Liver (tissue), 9 donors: Measurements from ENCODE around the gene GAS7. TPM values are rescaled to one million over a fixed set of nuclear protein-coding genes. Genes with fewer than 3 reads are reported as not detected.

Source experiments
- DNase-seq: peaks from one replicate; pipeline ENCODE4 v3.0.0-alpha.2; 2017; ENCODE audit warnings: low spot score
- H3K27ac ChIP-seq, 2 donors: one replicate each; pipeline ENCODE4 v1.7.0; 2013; ENCODE audit warnings: inconsistent platforms in 2 of 2, low read length in 2 of 2, control low read depth in 1 of 2, low read depth in 1 of 2, mild to moderate bottlenecking in 1 of 2
- H3K27me3 ChIP-seq, 4 donors: one replicate each; pipeline versions ENCODE4 v1.6.1 to v1.7.0; 2013; ENCODE audit warnings: low read length in 3 of 4, inconsistent platforms in 1 of 4, mild to moderate bottlenecking in 1 of 4, moderate library complexity in 1 of 4; ENCODE audit not compliant: control insufficient read depth in 4 of 4, insufficient read depth in 4 of 4
- H3K36me3 ChIP-seq, 4 donors: one replicate each; pipeline versions ENCODE4 v1.6.1 to v1.7.0; 2013; ENCODE audit warnings: low read length in 3 of 4, mild to moderate bottlenecking in 3 of 4, low read depth in 1 of 4, moderate library complexity in 1 of 4; ENCODE audit not compliant: control insufficient read depth in 4 of 4, insufficient read depth in 3 of 4
- H3K4me1 ChIP-seq, 4 donors: one replicate each; pipeline versions ENCODE4 v1.6.1 to v1.7.0; 2013; ENCODE audit warnings: low read length in 3 of 4, mild to moderate bottlenecking in 3 of 4, moderate library complexity in 1 of 4; ENCODE audit not compliant: control insufficient read depth in 4 of 4, insufficient read depth in 4 of 4
- H3K4me3 ChIP-seq, 3 donors: one replicate each; pipeline versions ENCODE4 v1.6.1 to v1.7.0; 2013; ENCODE audit warnings: low read length in 3 of 3, control low read depth in 1 of 3, low read depth in 1 of 3, mild to moderate bottlenecking in 1 of 3
- H3K9ac ChIP-seq, 2 donors: one replicate each; pipeline ENCODE4 v1.7.0; 2013; ENCODE audit warnings: low read length in 2 of 2, mild to moderate bottlenecking in 2 of 2, moderate library complexity in 2 of 2, control low read depth in 1 of 2, low read depth in 1 of 2
- H3K9me3 ChIP-seq, 4 donors: one replicate each; pipeline versions ENCODE4 v1.6.1 to v1.7.0; 2013; ENCODE audit warnings: low read length in 3 of 4; ENCODE audit not compliant: control insufficient read depth in 4 of 4
- CTCF ChIP-seq: fragments of 150-350 bp; IDR thresholded peaks from 2 replicates; pipeline ENCODE4 v1.5.1; 2017; ENCODE audit warnings: improper control_type of control experiment, low read depth, low read length; ENCODE audit not compliant: missing input control
- EGR1 ChIP-seq, 2 donors: IDR thresholded peaks; 2 replicates each; pipeline ENCODE4 v1.6.1; 2016 to 2018; ENCODE audit warnings: antibody characterized with exemption in 2 of 2, low read depth in 2 of 2
- FOXA1 ChIP-seq: IDR thresholded peaks from 2 replicates; pipeline ENCODE4 v1.6.1; 2016; ENCODE audit warnings: antibody characterized with exemption
- FOXA2 ChIP-seq: IDR thresholded peaks from 2 replicates; pipeline ENCODE4 v1.6.1; 2016; ENCODE audit warnings: antibody characterized with exemption
- HNF4A ChIP-seq, 2 donors: conservative IDR thresholded peaks; 2 replicates each; pipeline ENCODE4 v1.6.1; 2016; ENCODE audit warnings: antibody characterized with exemption in 2 of 2, mild to moderate bottlenecking in 2 of 2
- HNF4G ChIP-seq: IDR thresholded peaks from 2 replicates; pipeline ENCODE4 v1.6.1; 2016; ENCODE audit warnings: antibody characterized with exemption
- JUND ChIP-seq, 2 donors: IDR thresholded peaks; 2 replicates each; pipeline ENCODE4 v1.6.1; 2016; ENCODE audit warnings: antibody characterized with exemption in 2 of 2
- NR2F2 ChIP-seq: IDR thresholded peaks from 2 replicates; pipeline ENCODE4 v1.6.1; 2016; ENCODE audit warnings: antibody characterized with exemption
- RAD21 ChIP-seq, 2 donors: IDR thresholded peaks; 2 replicates each; pipeline ENCODE4 v1.6.1; 2016; ENCODE audit warnings: antibody characterized with exemption in 2 of 2, mild to moderate bottlenecking in 2 of 2
- REST ChIP-seq: IDR thresholded peaks from 2 replicates; pipeline ENCODE4 v1.6.1; 2016; ENCODE audit warnings: antibody characterized with exemption, mild to moderate bottlenecking
- RXRA ChIP-seq, 2 donors: IDR thresholded peaks; 2 replicates each; pipeline ENCODE4 v1.6.1; 2017 to 2018; ENCODE audit warnings: antibody characterized with exemption in 2 of 2, mild to moderate bottlenecking in 1 of 2
- SP1 ChIP-seq: IDR thresholded peaks from 2 replicates; pipeline ENCODE4 v1.6.1; 2018; ENCODE audit warnings: antibody characterized with exemption, mild to moderate bottlenecking
- TAF1 ChIP-seq: conservative IDR thresholded peaks from 2 replicates; pipeline ENCODE4 v1.6.1; 2016; ENCODE audit warnings: antibody characterized with exemption, mild to moderate bottlenecking
- YY1 ChIP-seq: IDR thresholded peaks from 2 replicates; pipeline ENCODE4 v1.6.1; 2016; ENCODE audit warnings: antibody characterized with exemption, mild to moderate bottlenecking
- WGBS: extraction: QIAGEN DNeasy Blood & Tissue Kit; methylation state at CpG from one replicate; pipeline ENCODE4 v1.1.7; 2013; 5-methylcytosine and 5-hydroxymethylcytosine counted together
- polyA plus RNA-seq, 2 donors: library from polyadenylated mRNA; stranded (reverse) in 1 of 2; unstranded in 1 of 2; fragments of 200-250 nt in 1 of 2; fragments of >200 nt in 1 of 2; fragmentation: Nextera tagmentation in 1 of 2; extraction: Ambion mirVana in 1 of 2; gene quantifications; one replicate each; pipeline versions ENCODE4 v1.2.1 to v1.2.3, GENCODE V29; 2013 to 2015
- total RNA-seq, 2 donors: library from RNA; depleted of rRNA; stranded (reverse); fragments of >200 nt; gene quantifications; one replicate each; pipeline ENCODE4 v1.2.3, GENCODE V29; 2014
- TF ChIP-seq, protein P1 (sequence below): IDR thresholded peaks from 2 replicates; pipeline ENCODE4 v1.6.1; 2016; ENCODE audit warnings: antibody characterized with exemption
- TF ChIP-seq, protein P2 (sequence below): IDR thresholded peaks from 2 replicates; pipeline ENCODE4 v1.6.1; 2016; ENCODE audit warnings: antibody characterized with exemption
- TF ChIP-seq, protein P3 (sequence below): IDR thresholded peaks from 2 replicates; pipeline ENCODE4 v1.6.1; 2016; ENCODE audit warnings: antibody characterized with exemption
- donor health status: healthy.
- donor health status: healthy.
- donor health status: healthy.
- donor health status: healthy.
- donor health status: healthy.

GAS7 gene
- total and polyA plus RNA-seq, 4 donors = 0.79 to 6.1 (median 2.5) TPM

GRCh38 chr17:10144456-10144855 lies 54.0 kb downstream of the GAS7 start:
- 85% methylated on average over 6 of the region's 6 CpGs for WGBS
- H3K36me3 ChIP-seq = no peaks in the 10 kb centered on the region
- no peaks in the 10 kb centered on the region for H3K9me3 ChIP-seq
- TF ChIP-seq NR2F2 = no peak
- TF ChIP-seq EGR1 (IDR thresholded peaks at IDR 0.05; ENCODE audit: low read depth in 2 of 2) = no peak
- TF ChIP-seq, protein P1, sequence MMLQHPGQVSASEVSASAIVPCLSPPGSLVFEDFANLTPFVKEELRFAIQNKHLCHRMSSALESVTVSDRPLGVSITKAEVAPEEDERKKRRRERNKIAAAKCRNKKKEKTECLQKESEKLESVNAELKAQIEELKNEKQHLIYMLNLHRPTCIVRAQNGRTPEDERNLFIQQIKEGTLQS = no peak
- no peak for TF ChIP-seq TAF1
- no peak for TF ChIP-seq RXRA (IDR thresholded peaks at IDR 0.05)
- no peak for TF ChIP-seq HNF4A (conservative IDR thresholded peaks at IDR 0.05)
- TF ChIP-seq CTCF = no peak
- no peak for TF ChIP-seq FOXA2
- TF ChIP-seq FOXA1 = no peak
- no peak overlapping the region for H3K27ac ChIP-seq
- H3K4me3 ChIP-seq = no peak overlapping the region
- no peak overlapping the region for H3K9ac ChIP-seq
- no peaks in the 10 kb centered on the region for H3K27me3 ChIP-seq
- no peak for DNase-seq
- H3K4me1 ChIP-seq = no peaks in the 10 kb centered on the region

GRCh38 chr17:10141436-10141835 lies 57.0 kb downstream of the GAS7 start:
- no peak overlapping the region for H3K27ac ChIP-seq
- H3K9ac ChIP-seq = no peak overlapping the region
- no peaks in the 10 kb centered on the region for H3K27me3 ChIP-seq
- 95% methylated on average over 2 of the region's 2 CpGs for WGBS
- no peaks in the 10 kb centered on the region for H3K36me3 ChIP-seq
- no peaks in the 10 kb centered on the region for H3K4me1 ChIP-seq
- no peak overlapping the region for H3K4me3 ChIP-seq
- no peaks in the 10 kb centered on the region for H3K9me3 ChIP-seq
- no peak for TF ChIP-seq FOXA1
- TF ChIP-seq REST = no peak
- no peak for TF ChIP-seq JUND (IDR thresholded peaks at IDR 0.05)
- no peak for TF ChIP-seq CTCF
- TF ChIP-seq RXRA (IDR thresholded peaks at IDR 0.05) = no peak
- TF ChIP-seq, protein P2, sequence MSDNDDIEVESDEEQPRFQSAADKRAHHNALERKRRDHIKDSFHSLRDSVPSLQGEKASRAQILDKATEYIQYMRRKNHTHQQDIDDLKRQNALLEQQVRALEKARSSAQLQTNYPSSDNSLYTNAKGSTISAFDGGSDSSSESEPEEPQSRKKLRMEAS = no peak
- TF ChIP-seq, protein P3, sequence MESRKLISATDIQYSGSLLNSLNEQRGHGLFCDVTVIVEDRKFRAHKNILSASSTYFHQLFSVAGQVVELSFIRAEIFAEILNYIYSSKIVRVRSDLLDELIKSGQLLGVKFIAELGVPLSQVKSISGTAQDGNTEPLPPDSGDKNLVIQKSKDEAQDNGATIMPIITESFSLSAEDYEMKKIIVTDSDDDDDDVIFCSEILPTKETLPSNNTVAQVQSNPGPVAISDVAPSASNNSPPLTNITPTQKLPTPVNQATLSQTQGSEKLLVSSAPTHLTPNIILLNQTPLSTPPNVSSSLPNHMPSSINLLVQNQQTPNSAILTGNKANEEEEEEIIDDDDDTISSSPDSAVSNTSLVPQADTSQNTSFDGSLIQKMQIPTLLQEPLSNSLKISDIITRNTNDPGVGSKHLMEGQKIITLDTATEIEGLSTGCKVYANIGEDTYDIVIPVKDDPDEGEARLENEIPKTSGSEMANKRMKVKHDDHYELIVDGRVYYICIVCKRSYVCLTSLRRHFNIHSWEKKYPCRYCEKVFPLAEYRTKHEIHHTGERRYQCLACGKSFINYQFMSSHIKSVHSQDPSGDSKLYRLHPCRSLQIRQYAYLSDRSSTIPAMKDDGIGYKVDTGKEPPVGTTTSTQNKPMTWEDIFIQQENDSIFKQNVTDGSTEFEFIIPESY = no peak
- no peak for TF ChIP-seq RAD21 (IDR thresholded peaks at IDR 0.05)
- no peak for TF ChIP-seq HNF4A (conservative IDR thresholded peaks at IDR 0.05)
- no peak for TF ChIP-seq TAF1
- no peak for TF ChIP-seq SP1
- no peak for TF ChIP-seq FOXA2
- TF ChIP-seq EGR1 (IDR thresholded peaks at IDR 0.05; ENCODE audit: low read depth in 2 of 2) = no peak
- TF ChIP-seq YY1 = no peak
- no peak for TF ChIP-seq HNF4G
- TF ChIP-seq NR2F2 = no peak
- TF ChIP-seq, protein P1 = no peak
- no peak for DNase-seq
